Neural progenitor cell (in vitro differentiated cells): ENCODE results near the gene LDLRAD4. TPM values are rescaled to one million over a fixed set of nuclear protein-coding genes. Genes with fewer than 3 reads are reported as not detected.
A peak's percentile ranks its signal among the peaks of the same experiment; 100 is the strongest.

Experiments used
- DNase-seq: peaks from one replicate; pipeline ENCODE4 v3.0.0-alpha.2; 2016; ENCODE audit warnings: low spot score
- H2AFZ ChIP-seq: fragments of 200-600 bp; sonication (generic); replicated peaks from 2 replicates; pipeline ENCODE4 v1.6.1; 2016; ENCODE audit warnings: antibody characterized with exemption
- H3F3A ChIP-seq: fragments of 200-600 bp; sonication (generic); 2 replicates; pipeline ENCODE4 v1.6.1; 2016; ENCODE audit warnings: antibody characterized with exemption, low read depth
- H3K27ac ChIP-seq: fragments of 200-600 bp; sonication (generic); 2 replicates; pipeline ENCODE4 v1.5.1; 2016; ENCODE audit warnings: mild to moderate bottlenecking
- H3K27me3 ChIP-seq: fragments of 200-600 bp; sonication (generic); 2 replicates; pipeline ENCODE4 v1.6.1; 2016; ENCODE audit warnings: mild to moderate bottlenecking, moderate library complexity
- H3K36me3 ChIP-seq: fragments of 200-600 bp; sonication (generic); 2 replicates; pipeline ENCODE4 v1.5.1; 2016
- H3K4me1 ChIP-seq: fragments of 200-600 bp; sonication (generic); 2 replicates; pipeline ENCODE4 v1.6.1; 2016; ENCODE audit warnings: mixed run types
- H3K4me2 ChIP-seq: fragments of 200-600 bp; sonication (generic); 2 replicates; pipeline ENCODE4 v1.6.1; 2016
- H3K4me3 ChIP-seq: fragments of 200-600 bp; sonication (generic); 2 replicates; pipeline ENCODE4 v1.5.1; 2016
- H3K79me2 ChIP-seq: fragments of 200-600 bp; sonication (generic); 2 replicates; pipeline ENCODE4 v1.6.1; 2016; ENCODE audit warnings: low read depth
- H3K9ac ChIP-seq: fragments of 200-600 bp; sonication (generic); 2 replicates; pipeline ENCODE4 v1.6.1; 2016
- H3K9me3 ChIP-seq: fragments of 200-600 bp; sonication (generic); 2 replicates; pipeline ENCODE4 v1.5.1; 2016; ENCODE audit warnings: low read depth
- H4K20me1 ChIP-seq: fragments of 200-600 bp; sonication (generic); 2 replicates; pipeline ENCODE4 v1.6.1; 2016; ENCODE audit warnings: low read depth
- H3K27ac Mint-ChIP-seq: 3 replicates; pipeline ENCODE4 v1.8.0; 2021; ENCODE audit warnings: mixed read lengths
- H3K27me3 Mint-ChIP-seq: 2 replicates; pipeline ENCODE4 v1.8.0; 2022; ENCODE audit warnings: low read depth, mild to moderate bottlenecking, inconsistent platforms, moderate library complexity, mixed read lengths; ENCODE audit not compliant: insufficient read depth
- H3K36me3 Mint-ChIP-seq: 3 replicates; pipeline ENCODE4 v1.8.0; 2021; ENCODE audit warnings: mixed read lengths
- H3K4me1 Mint-ChIP-seq: 3 replicates; pipeline ENCODE4 v1.8.0; 2021; ENCODE audit warnings: mixed read lengths
- H3K4me3 Mint-ChIP-seq: 3 replicates; pipeline ENCODE4 v1.8.0; 2021; ENCODE audit warnings: mild to moderate bottlenecking, moderate library complexity, mixed read lengths
- H3K9me3 Mint-ChIP-seq: 3 replicates; pipeline ENCODE4 v1.8.0; 2020; ENCODE audit warnings: mixed read lengths
- EZH2 ChIP-seq: fragments of 200-600 bp; sonication (generic); IDR thresholded peaks from 2 replicates; pipeline ENCODE4 v1.6.1; 2017; ENCODE audit warnings: antibody characterized with exemption, mild to moderate bottlenecking, moderate library complexity
- EZH2phosphoT487 ChIP-seq: fragments of 200-600 bp; sonication (generic); IDR thresholded peaks from 2 replicates; pipeline ENCODE4 v1.6.1; 2017; ENCODE audit warnings: antibody characterized with exemption
- total RNA-seq: library from RNA; depleted of rRNA; stranded (reverse); fragments of >200 nt; gene quantifications from 2 replicates; pipeline ENCODE4 v1.2.3, GENCODE V29; 2015; ENCODE audit warnings: low replicate concordance
- TF ChIP-seq, protein P1 (sequence below): fragments of 200-600 bp; sonication (generic); IDR thresholded peaks from 2 replicates; pipeline ENCODE4 v1.5.1; 2017; ENCODE audit warnings: antibody characterized with exemption, mild to moderate bottlenecking

Gene LDLRAD4
- total RNA-seq, 1 donor from 2014 or later, result 0.65 TPM

DNA sequence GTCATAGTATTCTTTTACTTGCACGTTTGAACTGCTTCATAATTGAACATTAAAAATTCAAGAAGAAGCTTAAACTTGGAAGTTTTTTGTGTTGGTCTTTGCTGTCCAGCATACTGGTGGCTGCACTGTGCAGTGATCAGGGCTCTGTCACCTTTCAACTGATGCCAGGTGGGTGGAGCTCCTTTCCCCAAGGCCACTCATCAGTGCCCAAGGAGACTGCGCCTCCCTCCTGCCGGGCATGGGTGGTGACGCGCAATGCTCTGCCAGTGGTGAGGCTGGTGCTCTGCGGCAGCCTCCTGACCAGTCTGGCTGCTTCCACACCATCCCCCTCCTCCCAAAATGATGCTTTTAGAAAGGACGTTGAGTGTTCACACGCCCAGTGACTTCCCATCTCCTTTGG, 16.0 kb upstream of the LDLRAD4 start:
- no peak overlapping the region for H3K27ac ChIP-seq
- no peaks in the 10 kb centered on the region for H3K79me2 ChIP-seq
- no peak overlapping the region for H3K4me3 ChIP-seq
- no peaks in the 10 kb centered on the region for H3K4me1 ChIP-seq
- Mint-ChIP-seq H3K9me3 (peaks cover 24% of the 10 kb centered on the region), H3K27me3 (peaks cover 12% of the 10 kb centered on the region), H3K4me3 (no peak overlapping the region), H3K36me3 (no peaks in the 10 kb centered on the region), H3K4me1 (no peaks in the 10 kb centered on the region), H3K27ac (no peak overlapping the region)
- H2AFZ ChIP-seq, result no peak overlapping the region
- no peaks in the 10 kb centered on the region for H4K20me1 ChIP-seq
- H3K27me3 ChIP-seq, result no peaks in the 10 kb centered on the region
- no peak for DNase-seq
- no peak for TF ChIP-seq EZH2
- TF ChIP-seq, protein P1, sequence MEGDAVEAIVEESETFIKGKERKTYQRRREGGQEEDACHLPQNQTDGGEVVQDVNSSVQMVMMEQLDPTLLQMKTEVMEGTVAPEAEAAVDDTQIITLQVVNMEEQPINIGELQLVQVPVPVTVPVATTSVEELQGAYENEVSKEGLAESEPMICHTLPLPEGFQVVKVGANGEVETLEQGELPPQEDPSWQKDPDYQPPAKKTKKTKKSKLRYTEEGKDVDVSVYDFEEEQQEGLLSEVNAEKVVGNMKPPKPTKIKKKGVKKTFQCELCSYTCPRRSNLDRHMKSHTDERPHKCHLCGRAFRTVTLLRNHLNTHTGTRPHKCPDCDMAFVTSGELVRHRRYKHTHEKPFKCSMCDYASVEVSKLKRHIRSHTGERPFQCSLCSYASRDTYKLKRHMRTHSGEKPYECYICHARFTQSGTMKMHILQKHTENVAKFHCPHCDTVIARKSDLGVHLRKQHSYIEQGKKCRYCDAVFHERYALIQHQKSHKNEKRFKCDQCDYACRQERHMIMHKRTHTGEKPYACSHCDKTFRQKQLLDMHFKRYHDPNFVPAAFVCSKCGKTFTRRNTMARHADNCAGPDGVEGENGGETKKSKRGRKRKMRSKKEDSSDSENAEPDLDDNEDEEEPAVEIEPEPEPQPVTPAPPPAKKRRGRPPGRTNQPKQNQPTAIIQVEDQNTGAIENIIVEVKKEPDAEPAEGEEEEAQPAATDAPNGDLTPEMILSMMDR, result no peak
- no peak for TF ChIP-seq EZH2phosphoT487
- no peaks in the 10 kb centered on the region for H3K36me3 ChIP-seq
- H3K4me2 ChIP-seq, result no peak overlapping the region
- H3F3A ChIP-seq, result no peaks in the 10 kb centered on the region
- no peak overlapping the region for H3K9ac ChIP-seq
- no peaks in the 10 kb centered on the region for H3K9me3 ChIP-seq

DNA sequence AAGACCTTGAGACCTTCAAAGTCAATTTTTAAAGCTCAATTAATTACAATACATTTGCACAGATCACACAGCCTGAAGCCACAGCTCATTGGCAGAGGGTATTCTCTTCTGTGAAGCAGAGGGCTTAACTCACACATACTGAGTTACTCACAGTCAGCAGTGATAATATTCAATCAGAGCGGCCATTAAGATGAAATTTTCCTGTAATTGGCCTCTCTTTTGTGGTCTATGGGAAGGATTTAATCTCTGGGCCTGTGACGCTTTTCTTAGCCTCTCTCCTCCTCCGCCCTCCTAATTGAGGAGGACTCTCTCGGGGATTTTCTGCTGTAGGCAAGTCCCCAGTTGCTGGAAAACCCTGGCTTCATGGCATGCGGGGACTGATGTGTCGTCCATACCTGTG, 12.3 kb upstream of the LDLRAD4 start:
- H3K27ac Mint-ChIP-seq, result no peak overlapping the region

DNA sequence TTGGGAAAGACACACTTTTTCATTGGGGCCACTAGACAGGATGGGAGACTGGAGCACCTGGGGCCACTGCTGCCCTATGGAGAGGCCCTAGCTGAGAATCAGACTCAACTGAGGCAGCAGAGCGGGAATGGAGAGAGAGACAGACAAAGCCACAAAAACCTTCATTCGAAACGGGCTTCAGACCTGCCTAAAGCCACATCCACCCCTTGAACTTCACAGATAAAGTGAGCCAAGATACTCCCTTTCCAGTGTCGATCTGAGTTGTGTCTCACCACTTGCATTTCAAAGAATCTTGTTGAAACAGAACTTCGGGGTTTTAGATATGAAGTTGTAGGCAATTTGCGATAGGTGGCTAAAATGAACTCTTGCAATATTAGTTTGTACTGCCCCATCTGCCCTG, 11.3 kb upstream of the LDLRAD4 start:
- H3K4me3 ChIP-seq, result no peak overlapping the region
- H3K79me2 ChIP-seq, result no peaks in the 10 kb centered on the region
- H3K9me3 Mint-ChIP-seq, result no peaks in the 10 kb centered on the region
- no peak overlapping the region for H3K4me2 ChIP-seq
- H4K20me1 ChIP-seq, result no peaks in the 10 kb centered on the region
- no peaks in the 10 kb centered on the region for H3K27me3 ChIP-seq
- no peak for DNase-seq
- no peaks in the 10 kb centered on the region for H3K9me3 ChIP-seq
- no peak overlapping the region for H3K27ac ChIP-seq
- H3K4me1 Mint-ChIP-seq, result no peaks in the 10 kb centered on the region
- no peaks in the 10 kb centered on the region for H3F3A ChIP-seq
- H3K36me3 ChIP-seq, result no peaks in the 10 kb centered on the region
- TF ChIP-seq, protein P1, result no peak
- TF ChIP-seq EZH2phosphoT487 (no peak), EZH2 (no peak)
- H3K36me3 Mint-ChIP-seq, result no peaks in the 10 kb centered on the region
- H3K9ac ChIP-seq, result no peak overlapping the region
- H3K4me1 ChIP-seq, result no peaks in the 10 kb centered on the region
- no peak overlapping the region for H3K4me3 Mint-ChIP-seq
- no peak overlapping the region for H3K27ac Mint-ChIP-seq
- no peak overlapping the region for H2AFZ ChIP-seq
- peaks cover 12% of the 10 kb centered on the region for H3K27me3 Mint-ChIP-seq

More for the DNA sequence above, 12.3 kb upstream of the LDLRAD4 start:
- H3K4me1 Mint-ChIP-seq, result no peaks in the 10 kb centered on the region
- no peak overlapping the region for H3K4me3 Mint-ChIP-seq
- Histone ChIP-seq H3K36me3 (no peaks in the 10 kb centered on the region), H3K9ac (no peak overlapping the region), H3K9me3 (no peaks in the 10 kb centered on the region), H3K4me3 (no peak overlapping the region), H3K79me2 (no peaks in the 10 kb centered on the region), H2AFZ (no peak overlapping the region), H3K4me1 (no peaks in the 10 kb centered on the region), H3K4me2 (no peak overlapping the region), H3K27ac (no peak overlapping the region), H3K27me3 (no peaks in the 10 kb centered on the region), H3F3A (no peaks in the 10 kb centered on the region), H4K20me1 (no peaks in the 10 kb centered on the region)
- H3K27me3 Mint-ChIP-seq, result peaks cover 12% of the 10 kb centered on the region
- TF ChIP-seq EZH2 (no peak), EZH2phosphoT487 (no peak)
- TF ChIP-seq, protein P1, result no peak
- DNase-seq, result no peak
- no peaks in the 10 kb centered on the region for H3K9me3 Mint-ChIP-seq
- H3K36me3 Mint-ChIP-seq, result no peaks in the 10 kb centered on the region

DNA sequence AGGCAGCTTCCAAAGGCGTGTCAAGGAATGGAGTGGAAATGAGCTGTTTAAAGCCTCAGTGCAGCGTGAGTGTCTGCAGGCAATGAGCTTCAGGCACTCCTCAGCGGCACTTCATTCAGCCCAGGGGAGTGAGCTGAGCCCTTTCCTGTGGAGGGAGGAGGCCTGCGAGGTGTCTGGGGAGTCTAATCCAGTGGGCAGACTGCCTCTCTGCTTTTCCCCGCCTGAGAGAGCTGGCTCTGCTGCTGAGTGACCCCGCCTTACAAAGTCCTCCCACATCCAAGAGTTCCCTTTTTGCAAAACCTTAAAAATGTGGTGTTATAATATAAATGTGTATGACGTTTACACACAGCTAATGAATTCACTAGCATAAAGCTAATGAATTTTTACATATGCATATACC, 7.0 kb upstream of the LDLRAD4 start:
- no peaks in the 10 kb centered on the region for H3K79me2 ChIP-seq
- H3K4me3 Mint-ChIP-seq, result no peak overlapping the region
- peaks cover 4% of the 10 kb centered on the region for H4K20me1 ChIP-seq
- H3F3A ChIP-seq, result peaks cover 11% of the 10 kb centered on the region
- TF ChIP-seq, protein P1, result no peak
- no peak overlapping the region for H3K27ac Mint-ChIP-seq
- peak; percentile 32 for DNase-seq
- peaks cover 10% of the 10 kb centered on the region for H3K27me3 Mint-ChIP-seq
- no peak overlapping the region for H3K9ac ChIP-seq
- H3K9me3 ChIP-seq, result no peaks in the 10 kb centered on the region
- H3K9me3 Mint-ChIP-seq, result no peaks in the 10 kb centered on the region
- H3K27me3 ChIP-seq, result peaks cover 24% of the 10 kb centered on the region
- H3K4me1 ChIP-seq, result no peaks in the 10 kb centered on the region
- no peaks in the 10 kb centered on the region for H3K36me3 ChIP-seq
- no peaks in the 10 kb centered on the region for H3K36me3 Mint-ChIP-seq
- H3K4me3 ChIP-seq, result no peak overlapping the region
- H3K4me1 Mint-ChIP-seq, result peaks cover 3% of the 10 kb centered on the region
- H2AFZ ChIP-seq, result no peak overlapping the region
- H3K4me2 ChIP-seq, result no peak overlapping the region
- no peak overlapping the region for H3K27ac ChIP-seq
